ENCODE data around the gene RTF1. TPM values are rescaled to one million over a fixed set of nuclear protein-coding genes. Genes with fewer than 3 reads are reported as not detected.

Gene RTF1
- total RNA-seq, 1 experiment from 2014 or later, result 30.6 TPM

GRCh38 chr15:41486286-41486685, 69.4 kb downstream of the RTF1 start:
- no peaks in the 10 kb centered on the region for H3K27me3 Mint-ChIP-seq (ENCODE audit: insufficient read depth, unreplicated experiment)
- ChIA-PET CTCF (no interaction called here), POLR2A (no interaction called here)
- TF ChIP-seq, protein P1, sequence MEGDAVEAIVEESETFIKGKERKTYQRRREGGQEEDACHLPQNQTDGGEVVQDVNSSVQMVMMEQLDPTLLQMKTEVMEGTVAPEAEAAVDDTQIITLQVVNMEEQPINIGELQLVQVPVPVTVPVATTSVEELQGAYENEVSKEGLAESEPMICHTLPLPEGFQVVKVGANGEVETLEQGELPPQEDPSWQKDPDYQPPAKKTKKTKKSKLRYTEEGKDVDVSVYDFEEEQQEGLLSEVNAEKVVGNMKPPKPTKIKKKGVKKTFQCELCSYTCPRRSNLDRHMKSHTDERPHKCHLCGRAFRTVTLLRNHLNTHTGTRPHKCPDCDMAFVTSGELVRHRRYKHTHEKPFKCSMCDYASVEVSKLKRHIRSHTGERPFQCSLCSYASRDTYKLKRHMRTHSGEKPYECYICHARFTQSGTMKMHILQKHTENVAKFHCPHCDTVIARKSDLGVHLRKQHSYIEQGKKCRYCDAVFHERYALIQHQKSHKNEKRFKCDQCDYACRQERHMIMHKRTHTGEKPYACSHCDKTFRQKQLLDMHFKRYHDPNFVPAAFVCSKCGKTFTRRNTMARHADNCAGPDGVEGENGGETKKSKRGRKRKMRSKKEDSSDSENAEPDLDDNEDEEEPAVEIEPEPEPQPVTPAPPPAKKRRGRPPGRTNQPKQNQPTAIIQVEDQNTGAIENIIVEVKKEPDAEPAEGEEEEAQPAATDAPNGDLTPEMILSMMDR (IDR thresholded peaks at IDR 0.05; ENCODE audit: unreplicated experiment), result no peak
- intact Hi-C loops (cut with micrococcal nuclease), result no loop called here
- peaks cover 40% of the 10 kb centered on the region for H3K36me3 Mint-ChIP-seq (ENCODE audit: insufficient read depth, unreplicated experiment)
- BruUV-seq (replicated peaks), result no TSS peak
- peaks cover 8% of the 10 kb centered on the region for H3K9me3 Mint-ChIP-seq (ENCODE audit: unreplicated experiment)
- no peak overlapping the region for H3K4me3 Mint-ChIP-seq (ENCODE audit: unreplicated experiment)
- peaks cover 18% of the 10 kb centered on the region for H3K4me1 Mint-ChIP-seq (ENCODE audit: insufficient read depth, unreplicated experiment)
- DNase-seq (ENCODE audit: unreplicated experiment), result no peak
- H3K27ac Mint-ChIP-seq (ENCODE audit: low read depth, unreplicated experiment), result no peak overlapping the region

- H3K4me1 Mint-ChIP-seq (ENCODE audit: insufficient read depth, unreplicated experiment), result peaks cover 18% of the 10 kb centered on the region
- CTCF ChIA-PET, result no interaction called here
- no TSS peak for BruUV-seq (replicated peaks)
- no peak for DNase-seq (ENCODE audit: unreplicated experiment)
- H3K36me3 Mint-ChIP-seq (ENCODE audit: insufficient read depth, unreplicated experiment), result peaks cover 30% of the 10 kb centered on the region
- no peaks in the 10 kb centered on the region for H3K27me3 Mint-ChIP-seq (ENCODE audit: insufficient read depth, unreplicated experiment)
- no peak overlapping the region for H3K27ac Mint-ChIP-seq (ENCODE audit: low read depth, unreplicated experiment)
- TF ChIP-seq, protein P1 (IDR thresholded peaks at IDR 0.05; ENCODE audit: unreplicated experiment), result no peak
- H3K4me3 Mint-ChIP-seq (ENCODE audit: unreplicated experiment), result no peak overlapping the region
- H3K9me3 Mint-ChIP-seq (ENCODE audit: unreplicated experiment), result peaks cover 8% of the 10 kb centered on the region
- POLR2A ChIA-PET, result interaction anchor here (1.0 kb wide), 1 partner anchor 11 kb away, joined by 4 read pairs; no protein-coding TSS in a partner anchor
- intact Hi-C loops (cut with micrococcal nuclease), result no loop called here
These were observed 70.5 kb downstream of the RTF1 start for GRCh38 chr15:41487381-41487780.

- peaks cover 8% of the 10 kb centered on the region for H3K9me3 Mint-ChIP-seq (ENCODE audit: unreplicated experiment)
- peaks cover 22% of the 10 kb centered on the region for H3K4me1 Mint-ChIP-seq (ENCODE audit: insufficient read depth, unreplicated experiment)
- no TSS peak for BruUV-seq (replicated peaks)
- no peak for DNase-seq (ENCODE audit: unreplicated experiment)
- ChIA-PET CTCF (interaction anchor here (0.6 to 0.7 kb wide), 3 partner anchors 10 to 1057 kb away, joined by 3 read pairs; no protein-coding TSS in a partner anchor), POLR2A (interaction anchor here (1.0 kb wide), 1 partner anchor 11 kb away, joined by 4 read pairs; no protein-coding TSS in a partner anchor)
- TF ChIP-seq, protein P1 (IDR thresholded peaks at IDR 0.05; ENCODE audit: unreplicated experiment), result no peak
- H3K36me3 Mint-ChIP-seq (ENCODE audit: insufficient read depth, unreplicated experiment), result peaks cover 25% of the 10 kb centered on the region
- no peak overlapping the region for H3K27ac Mint-ChIP-seq (ENCODE audit: low read depth, unreplicated experiment)
- intact Hi-C loops (cut with micrococcal nuclease), result no loop called here
- H3K27me3 Mint-ChIP-seq (ENCODE audit: insufficient read depth, unreplicated experiment), result no peaks in the 10 kb centered on the region
- no peak overlapping the region for H3K4me3 Mint-ChIP-seq (ENCODE audit: unreplicated experiment)
These were observed 70.9 kb downstream of the RTF1 start for GRCh38 chr15:41487802-41488201.

GRCh38 chr15:41489641-41490040, 72.7 kb downstream of the RTF1 start:
- Mint-ChIP-seq H3K4me3 (ENCODE audit: unreplicated experiment) (no peak overlapping the region), H3K36me3 (ENCODE audit: insufficient read depth, unreplicated experiment) (peaks cover 10% of the 10 kb centered on the region), H3K9me3 (ENCODE audit: unreplicated experiment) (peaks cover 8% of the 10 kb centered on the region), H3K4me1 (ENCODE audit: insufficient read depth, unreplicated experiment) (peaks cover 21% of the 10 kb centered on the region), H3K27ac (ENCODE audit: low read depth, unreplicated experiment) (no peak overlapping the region), H3K27me3 (ENCODE audit: insufficient read depth, unreplicated experiment) (no peaks in the 10 kb centered on the region)
- ChIA-PET CTCF (interaction anchor here (0.6 kb wide), 1 partner anchor 73 kb away, joined by 3 read pairs; no protein-coding TSS in a partner anchor), POLR2A (interaction anchor here (1.8 kb wide), 1 partner anchor 14 kb away, joined by 6 read pairs; no protein-coding TSS in a partner anchor)
- intact Hi-C loops (cut with micrococcal nuclease), result loop anchor here (2.0 kb wide), 1 partner anchor 13 kb away; no protein-coding TSS in a partner anchor
- TF ChIP-seq, protein P1 (IDR thresholded peaks at IDR 0.05; ENCODE audit: unreplicated experiment), result no peak
- BruUV-seq (replicated peaks), result no TSS peak
- no peak for DNase-seq (ENCODE audit: unreplicated experiment)

Data from MCF 10A (cell line).